HuH-7.5 (cell line): ENCODE results near the gene CAPN2.

Experiments used
- DNase-seq: peaks from one replicate; pipeline ENCODE4 v3.0.0; 2011; ENCODE audit warnings: low spot score

CAPN2 gene

GRCh38 chr1:223712194-223712849 lies at the start of gene CAPN2:
Gene CAPN2 (plus strand): TSS chr1:223712539. CDS start chr1:223712641, 102 bp downstream.
- DNase-seq = peak; percentile 84

GRCh38 chr1:223662943-223663342 lies 49.4 kb upstream of the CAPN2 start:
- no peak for DNase-seq

- no peak for DNase-seq
Measured at GRCh38 chr1:223664106-223664505, 48.2 kb upstream of the CAPN2 start.

- DNase-seq = no peak
Measured at GRCh38 chr1:223665592-223666312, 46.6 kb upstream of the CAPN2 start, which contains the start of gene CAPN8. Gene CAPN8 (minus strand): TSS chr1:223665701. CDS start chr1:223665646, 55 bp downstream.

- DNase-seq = no peak
Measured at GRCh38 chr1:223667484-223668182, 44.7 kb upstream of the CAPN2 start.

- DNase-seq = no peak
Measured at GRCh38 chr1:223669003-223669795, 43.1 kb upstream of the CAPN2 start.

GRCh38 chr1:223670458-223671159 lies 41.7 kb upstream of the CAPN2 start:
- peak; percentile 52 for DNase-seq

- DNase-seq = no peak
Measured at GRCh38 chr1:223674119-223674890, 38.0 kb upstream of the CAPN2 start.

GRCh38 chr1:223678841-223679240 lies 33.5 kb upstream of the CAPN2 start:
- no peak for DNase-seq

GRCh38 chr1:223680188-223680587 lies 32.2 kb upstream of the CAPN2 start:
- DNase-seq = no peak

GRCh38 chr1:223682502-223682901 lies 29.8 kb upstream of the CAPN2 start:
- no peak for DNase-seq

- DNase-seq = no peak
Measured at GRCh38 chr1:223683586-223684487, 28.5 kb upstream of the CAPN2 start.

- DNase-seq = no peak
Measured at GRCh38 chr1:223684488-223684792, 27.9 kb upstream of the CAPN2 start.

- DNase-seq = no peak
Measured at GRCh38 chr1:223691121-223691520, 21.2 kb upstream of the CAPN2 start.

- no peak for DNase-seq
Measured at GRCh38 chr1:223695014-223695548, 17.3 kb upstream of the CAPN2 start.

- DNase-seq = no peak
Measured at GRCh38 chr1:223695941-223696340, 16.4 kb upstream of the CAPN2 start.

- no peak for DNase-seq
Measured at GRCh38 chr1:223700388-223700918, 11.9 kb upstream of the CAPN2 start.

GRCh38 chr1:223700942-223701637 lies 11.2 kb upstream of the CAPN2 start:
- DNase-seq = no peak
